MCF 10A (cell line): Measurements from ENCODE around the gene PIRT. TPM values are rescaled to one million over a fixed set of nuclear protein-coding genes. Genes with fewer than 3 reads are reported as not detected.

Experiments used
- BruUV-seq: library from RNA; stranded (reverse); fragments of 400-500 nt; replicated peaks from 2 replicates; lab custom pipeline; 2021; lab: Mats Ljungman, UMichigan
- CTCF ChIA-PET: fragments of 300-600 bp; sonication (Branson Sonifier 250); formaldehyde crosslinking; extraction: SDS; loops from one replicate; lab custom pipeline; 2021; ENCODE audit warnings: antibody characterized with exemption, inconsistent platforms; lab: Yijun Ruan, JAX
- POLR2A ChIA-PET: fragments of 300-600, 350-650 bp; sonication (Branson Sonifier 250); formaldehyde crosslinking; extraction: SDS; loops from one replicate; lab custom pipeline; 2020; ENCODE audit warnings: antibody characterized with exemption, inconsistent platforms; lab: Yijun Ruan, JAX
- DNase-seq: peaks from one replicate; pipeline ENCODE4 v3.0.0-alpha.2; 2018; ENCODE audit not compliant: unreplicated experiment
- H3K27ac Mint-ChIP-seq: one replicate; pipeline ENCODE4 v1.8.0; 2022; ENCODE audit warnings: mild to moderate bottlenecking, low read depth, mixed read lengths; ENCODE audit not compliant: unreplicated experiment
- H3K27me3 Mint-ChIP-seq: one replicate; pipeline ENCODE4 v1.8.0; 2022; ENCODE audit warnings: mixed read lengths; ENCODE audit not compliant: insufficient read depth, unreplicated experiment
- H3K36me3 Mint-ChIP-seq: one replicate; pipeline ENCODE4 v1.8.0; 2022; ENCODE audit warnings: mild to moderate bottlenecking, moderate library complexity, mixed read lengths; ENCODE audit not compliant: insufficient read depth, unreplicated experiment
- H3K4me1 Mint-ChIP-seq: one replicate; pipeline ENCODE4 v1.8.0; 2022; ENCODE audit warnings: mixed read lengths; ENCODE audit not compliant: insufficient read depth, unreplicated experiment
- H3K4me3 Mint-ChIP-seq: one replicate; pipeline ENCODE4 v1.8.0; 2022; ENCODE audit warnings: mild to moderate bottlenecking, moderate library complexity, mixed read lengths; ENCODE audit not compliant: unreplicated experiment
- H3K9me3 Mint-ChIP-seq: one replicate; pipeline ENCODE4 v1.8.0; 2022; ENCODE audit warnings: mixed read lengths; ENCODE audit not compliant: unreplicated experiment
- intact Hi-C: fragments of 100-400 bp; cut with micrococcal nuclease; formaldehyde crosslinking; loops from 2 replicates; pipeline ENCODE4 v1.14.1; 2022
- total RNA-seq: library from RNA; stranded (reverse); gene quantifications from 2 replicates; pipeline ENCODE4 v1.2.3, GENCODE V29; 2022
- TF ChIP-seq, protein P1 (sequence below): fragments of 200-600 bp; IDR thresholded peaks from one replicate; pipeline ENCODE4 v1.8.0; 2022; ENCODE audit warnings: antibody characterized with exemption, mild to moderate bottlenecking; ENCODE audit not compliant: unreplicated experiment

PIRT gene
- total RNA-seq, 1 experiment from 2014 or later, result not detected

DNA sequence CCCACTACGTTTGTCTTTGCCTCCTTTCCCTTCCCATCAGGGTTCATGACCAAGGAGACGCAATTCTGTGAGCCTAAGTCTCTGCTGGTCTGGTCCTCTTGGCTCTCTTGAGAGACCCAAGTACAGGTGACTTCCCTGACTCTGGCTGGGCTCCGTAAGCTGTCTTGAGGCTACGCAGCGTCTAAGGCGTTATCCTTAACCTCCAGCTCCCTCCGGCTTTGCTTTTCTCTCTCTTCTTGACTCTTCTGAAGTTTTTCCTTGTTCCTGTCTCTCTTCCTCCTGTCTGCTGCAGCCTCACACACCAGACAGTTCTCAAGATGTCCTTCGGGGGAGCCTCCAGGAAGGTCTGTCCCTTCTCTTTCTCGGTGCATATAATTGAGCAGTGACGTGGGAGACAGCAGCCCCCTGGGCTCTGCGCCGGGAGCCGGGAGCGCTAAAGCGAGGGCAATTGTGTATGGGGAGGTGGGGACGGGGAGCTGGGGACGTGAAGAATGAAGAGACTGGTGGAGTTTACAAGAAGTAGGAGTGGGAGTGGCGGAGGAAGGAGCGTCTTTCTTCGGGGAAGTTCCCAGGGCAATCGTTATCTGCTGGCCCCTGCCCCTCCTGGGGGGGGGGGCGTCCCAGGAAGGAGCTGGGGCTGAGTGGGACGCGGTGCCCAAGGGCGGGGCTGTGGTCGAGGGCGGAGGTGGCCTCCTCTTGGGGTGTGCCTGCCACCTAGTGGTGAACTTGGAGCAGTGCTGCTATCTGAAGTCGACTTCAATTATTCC lies 6.9 kb upstream of the PIRT start:
- no TSS peak for BruUV-seq
- DNase-seq, result peak; percentile 45
- TF ChIP-seq, protein P1, sequence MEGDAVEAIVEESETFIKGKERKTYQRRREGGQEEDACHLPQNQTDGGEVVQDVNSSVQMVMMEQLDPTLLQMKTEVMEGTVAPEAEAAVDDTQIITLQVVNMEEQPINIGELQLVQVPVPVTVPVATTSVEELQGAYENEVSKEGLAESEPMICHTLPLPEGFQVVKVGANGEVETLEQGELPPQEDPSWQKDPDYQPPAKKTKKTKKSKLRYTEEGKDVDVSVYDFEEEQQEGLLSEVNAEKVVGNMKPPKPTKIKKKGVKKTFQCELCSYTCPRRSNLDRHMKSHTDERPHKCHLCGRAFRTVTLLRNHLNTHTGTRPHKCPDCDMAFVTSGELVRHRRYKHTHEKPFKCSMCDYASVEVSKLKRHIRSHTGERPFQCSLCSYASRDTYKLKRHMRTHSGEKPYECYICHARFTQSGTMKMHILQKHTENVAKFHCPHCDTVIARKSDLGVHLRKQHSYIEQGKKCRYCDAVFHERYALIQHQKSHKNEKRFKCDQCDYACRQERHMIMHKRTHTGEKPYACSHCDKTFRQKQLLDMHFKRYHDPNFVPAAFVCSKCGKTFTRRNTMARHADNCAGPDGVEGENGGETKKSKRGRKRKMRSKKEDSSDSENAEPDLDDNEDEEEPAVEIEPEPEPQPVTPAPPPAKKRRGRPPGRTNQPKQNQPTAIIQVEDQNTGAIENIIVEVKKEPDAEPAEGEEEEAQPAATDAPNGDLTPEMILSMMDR, result peak; percentile 90
- POLR2A ChIA-PET, result interaction anchor here (0.6 kb wide), 2 partner anchors 168 to 300 kb away, joined by 3 to 4 read pairs; no protein-coding TSS in a partner anchor
- Mint-ChIP-seq H3K4me1 (peaks cover 11% of the 10 kb centered on the region), H3K4me3 (peak overlapping the region; percentile 52), H3K9me3 (peaks cover 12% of the 10 kb centered on the region), H3K36me3 (no peaks in the 10 kb centered on the region), H3K27me3 (peaks cover 11% of the 10 kb centered on the region), H3K27ac (no peak overlapping the region)
- CTCF ChIA-PET, result interaction anchor here (0.5 to 4.9 kb wide), 35 partner anchors 10 to 1919 kb away, joined by 3 to 90 read pairs (median 3); no protein-coding TSS in a partner anchor
- intact Hi-C loops, result loop anchor here (1.0 to 2.0 kb wide), 3 partner anchors 72 to 108 kb away; no protein-coding TSS in a partner anchor

DNA sequence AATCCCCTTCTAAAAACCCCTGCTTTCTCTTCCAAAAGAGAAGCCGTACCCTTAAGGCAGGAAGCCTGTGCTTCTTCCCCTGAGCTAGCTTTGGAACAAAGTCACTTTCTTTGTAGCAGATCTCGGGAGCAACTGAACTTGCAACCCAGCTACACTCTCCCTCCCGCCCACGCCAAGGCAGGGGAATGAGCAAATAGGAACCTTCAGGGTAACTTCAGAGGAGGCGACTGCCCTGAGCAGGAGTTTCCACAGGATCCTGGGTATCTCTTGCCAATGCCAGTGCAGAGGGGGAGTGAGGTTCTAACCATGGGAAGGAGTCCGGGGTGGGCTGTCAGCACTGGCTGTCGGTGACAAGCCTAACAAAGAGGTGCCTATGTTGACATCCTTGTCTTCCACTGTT lies 5.9 kb upstream of the PIRT start:
- intact Hi-C loops, result loop anchor here (2.0 kb wide), 1 partner anchor 71 kb away; no protein-coding TSS in a partner anchor
- no peak overlapping the region for H3K27ac Mint-ChIP-seq
- CTCF ChIA-PET, result interaction anchor here (0.6 to 4.9 kb wide), 16 partner anchors 10 to 622 kb away, joined by 3 to 90 read pairs (median 4); no protein-coding TSS in a partner anchor
- H3K4me3 Mint-ChIP-seq, result no peak overlapping the region
- BruUV-seq, result no TSS peak
- peaks cover 12% of the 10 kb centered on the region for H3K9me3 Mint-ChIP-seq
- no peaks in the 10 kb centered on the region for H3K36me3 Mint-ChIP-seq
- peaks cover 11% of the 10 kb centered on the region for H3K4me1 Mint-ChIP-seq
- TF ChIP-seq, protein P1, result no peak
- peaks cover 1% of the 10 kb centered on the region for H3K27me3 Mint-ChIP-seq
- POLR2A ChIA-PET, result interaction anchor here (0.6 kb wide), 1 partner anchor 167 kb away, joined by 4 read pairs; no protein-coding TSS in a partner anchor
- no peak for DNase-seq

DNA sequence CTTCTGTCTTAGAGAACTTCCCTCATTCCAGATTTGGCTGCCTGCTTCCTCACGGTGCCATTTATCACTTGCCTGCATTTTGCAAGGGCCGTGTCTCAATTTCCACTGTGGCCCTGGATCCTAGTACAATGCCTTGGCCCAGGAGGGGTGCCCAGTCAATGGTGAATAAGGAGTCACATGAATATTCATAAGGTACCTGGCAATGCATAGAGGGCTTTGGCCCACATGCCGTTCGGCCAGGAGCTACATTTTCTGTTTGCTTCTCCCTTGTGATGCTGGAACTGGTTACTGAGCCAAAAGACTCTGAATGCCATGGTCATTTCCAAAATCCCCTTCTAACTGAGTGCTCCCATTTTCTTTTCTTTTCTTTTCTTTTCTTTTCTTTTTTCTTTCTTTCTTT lies 4.8 kb upstream of the PIRT start:
- H3K4me1 Mint-ChIP-seq, result peaks cover 11% of the 10 kb centered on the region
- no TSS peak for BruUV-seq
- TF ChIP-seq, protein P1, result no peak
- peaks cover 12% of the 10 kb centered on the region for H3K9me3 Mint-ChIP-seq
- H3K4me3 Mint-ChIP-seq, result no peak overlapping the region
- intact Hi-C loops, result no loop called here
- H3K36me3 Mint-ChIP-seq, result no peaks in the 10 kb centered on the region
- ChIA-PET POLR2A (no interaction called here), CTCF (interaction anchor here (1.4 to 4.9 kb wide), 4 partner anchors 9 to 196 kb away, joined by 4 to 90 read pairs (median 4); no protein-coding TSS in a partner anchor)
- DNase-seq, result no peak
- no peak overlapping the region for H3K27ac Mint-ChIP-seq
- H3K27me3 Mint-ChIP-seq, result no peaks in the 10 kb centered on the region

DNA sequence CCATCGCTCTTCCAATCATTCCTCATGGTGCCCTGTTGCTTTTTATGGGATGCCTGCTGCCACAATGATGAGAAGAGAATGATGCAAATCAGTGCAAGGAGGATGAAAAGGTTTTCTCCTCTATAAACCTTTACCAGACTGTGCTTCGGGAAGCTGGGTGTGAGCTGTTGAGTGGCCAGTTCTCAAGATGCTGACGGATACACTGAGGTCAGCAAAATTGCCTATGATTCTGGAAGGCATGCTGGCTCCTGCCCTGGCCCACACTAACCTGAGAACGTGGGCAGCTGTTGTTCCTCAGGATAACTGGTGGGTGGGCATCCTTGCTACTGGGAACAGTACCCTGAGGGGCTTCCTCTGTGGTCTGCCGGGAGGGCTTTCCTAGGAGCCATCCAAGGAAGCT lies 795 bp upstream of the PIRT start:
- no peak overlapping the region for H3K4me3 Mint-ChIP-seq
- peaks cover under 1% of the 10 kb centered on the region for H3K4me1 Mint-ChIP-seq
- CTCF ChIA-PET, result interaction anchor here (1.4 to 1.6 kb wide), 3 partner anchors 101 to 1148 kb away, joined by 3 to 13 read pairs (median 4); no protein-coding TSS in a partner anchor
- DNase-seq, result no peak
- BruUV-seq, result no TSS peak
- TF ChIP-seq, protein P1, result no peak
- no peaks in the 10 kb centered on the region for H3K9me3 Mint-ChIP-seq
- no peak overlapping the region for H3K27ac Mint-ChIP-seq
- H3K36me3 Mint-ChIP-seq, result no peaks in the 10 kb centered on the region
- H3K27me3 Mint-ChIP-seq, result no peaks in the 10 kb centered on the region
- POLR2A ChIA-PET, result no interaction called here
- intact Hi-C loops, result no loop called here
